Measurements from ENCODE around the gene COG5.

- TF ChIP-seq CTCF (IDR thresholded peaks at IDR 0.05; ENCODE audit: low read depth, low read length, poor library complexity, severe bottlenecking) (no peak), EZH2phosphoT487 (IDR thresholded peaks at IDR 0.05; ENCODE audit: borderline replicate concordance, low read length) (no peak)
Observed at GRCh38 chr7:107315716-107316220, 248.0 kb downstream of the COG5 start.

Measured in DOHH2 (cell line).